ENCODE data around the gene VCL. TPM values are rescaled to one million over a fixed set of nuclear protein-coding genes. Genes with fewer than 3 reads are reported as not detected.
A peak's percentile ranks its signal among the peaks of the same experiment; 100 is the strongest.
"Not testable (repeated sequence)": the region's sequence is repeated elsewhere in the genome, so short reads cannot be mapped to it uniquely, and the experiment has no call there.

Gene VCL
- total RNA-seq, 2 experiments from 2014 or later: 70.1 to 71.8 TPM

DNA sequence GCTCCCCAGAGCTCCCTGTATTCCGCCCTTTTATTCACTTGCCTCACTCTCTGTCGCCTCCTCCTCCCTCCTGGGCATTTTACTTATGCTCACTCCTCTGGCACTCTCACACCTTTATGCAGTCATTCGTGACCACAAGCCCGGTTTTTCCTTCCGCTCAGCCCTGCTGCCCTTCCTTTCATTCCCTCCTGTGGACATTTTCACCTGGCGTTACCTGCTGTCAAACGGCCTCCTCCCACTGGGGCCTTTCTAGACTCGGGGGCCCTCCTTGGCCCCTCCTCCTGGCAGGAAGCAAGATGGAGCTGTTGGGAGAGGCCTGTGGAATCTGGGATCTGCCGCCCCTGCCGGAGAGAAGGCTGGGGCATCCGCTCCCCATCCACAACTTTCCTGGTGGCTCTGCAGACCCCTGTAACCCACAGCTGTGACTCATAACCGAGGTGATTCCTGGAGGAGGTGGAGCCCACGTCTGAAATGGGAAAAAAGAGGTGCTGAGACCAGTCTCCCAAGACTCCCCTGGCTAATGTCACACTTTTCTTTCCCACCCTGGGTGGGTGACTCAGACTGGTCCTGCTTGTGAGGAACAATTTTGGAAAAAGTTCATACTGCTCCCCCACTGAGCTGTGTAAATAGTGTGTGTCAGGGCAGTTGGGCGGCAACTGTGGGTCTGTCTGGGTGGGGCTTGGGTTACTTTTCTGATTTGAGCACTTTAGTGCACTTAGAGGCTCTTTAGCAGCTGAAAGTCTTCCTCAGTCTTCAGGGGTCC is 1.2 kb downstream of the VCL start:
- Mint-ChIP-seq H3K36me3 (ENCODE audit: low read depth) (peaks cover 37% of the 10 kb centered on the region), H3K27me3 (no peaks in the 10 kb centered on the region), H3K4me3 (peak overlapping the region; percentile 96), H3K9me3 (no peaks in the 10 kb centered on the region), H3K4me1 (peaks cover 67% of the 10 kb centered on the region), H3K27ac (peak overlapping the region; percentile 53)
- DNase-seq: peak; percentile 28
- ChIA-PET CTCF (interaction anchor here (0.7 to 2.2 kb wide), 8 partner anchors 9 to 150 kb away, joined by 3 to 11 read pairs (median 4); no protein-coding TSS in a partner anchor), POLR2A (interaction anchor here (0.6 to 3.3 kb wide), 7 partner anchors 8 to 80 kb away, joined by 3 to 16 read pairs (median 4); no protein-coding TSS in a partner anchor)

- POLR2A ChIA-PET: interaction anchor here (0.8 to 3.3 kb wide), 7 partner anchors 9 to 79 kb away, joined by 3 to 16 read pairs (median 4); no protein-coding TSS in a partner anchor
- no peaks in the 10 kb centered on the region for H3K9me3 Mint-ChIP-seq
- H3K36me3 Mint-ChIP-seq (ENCODE audit: low read depth): peaks cover 37% of the 10 kb centered on the region
- peak overlapping the region; percentile 96 for H3K4me3 Mint-ChIP-seq
- no peak for DNase-seq
- CTCF ChIA-PET: interaction anchor here (0.7 to 2.2 kb wide), 11 partner anchors 31 to 151 kb away, joined by 3 to 11 read pairs (median 5); no protein-coding TSS in a partner anchor
- no peaks in the 10 kb centered on the region for H3K27me3 Mint-ChIP-seq
- H3K27ac Mint-ChIP-seq: peak overlapping the region; percentile 41
- peaks cover 68% of the 10 kb centered on the region for H3K4me1 Mint-ChIP-seq
These were observed 1.8 kb downstream of the VCL start for GRCh38 chr10:73999703-74000102.

GRCh38 chr10:74000244-74000643 is 2.3 kb downstream of the VCL start:
- CTCF ChIA-PET: interaction anchor here (0.7 to 2.2 kb wide), 11 partner anchors 8 to 151 kb away, joined by 3 to 11 read pairs (median 4); no protein-coding TSS in a partner anchor
- not testable (repeated sequence) for H3K27ac Mint-ChIP-seq, DNase-seq, H3K9me3 Mint-ChIP-seq, H3K27me3 Mint-ChIP-seq
- peaks cover 37% of the 10 kb centered on the region for H3K36me3 Mint-ChIP-seq (ENCODE audit: low read depth)
- peaks cover 62% of the 10 kb centered on the region for H3K4me1 Mint-ChIP-seq
- H3K4me3 Mint-ChIP-seq: peak overlapping the region; percentile 96
- POLR2A ChIA-PET: interaction anchor here (1.1 to 3.3 kb wide), 7 partner anchors 8 to 114 kb away, joined by 3 to 16 read pairs (median 3); no protein-coding TSS in a partner anchor

DNA sequence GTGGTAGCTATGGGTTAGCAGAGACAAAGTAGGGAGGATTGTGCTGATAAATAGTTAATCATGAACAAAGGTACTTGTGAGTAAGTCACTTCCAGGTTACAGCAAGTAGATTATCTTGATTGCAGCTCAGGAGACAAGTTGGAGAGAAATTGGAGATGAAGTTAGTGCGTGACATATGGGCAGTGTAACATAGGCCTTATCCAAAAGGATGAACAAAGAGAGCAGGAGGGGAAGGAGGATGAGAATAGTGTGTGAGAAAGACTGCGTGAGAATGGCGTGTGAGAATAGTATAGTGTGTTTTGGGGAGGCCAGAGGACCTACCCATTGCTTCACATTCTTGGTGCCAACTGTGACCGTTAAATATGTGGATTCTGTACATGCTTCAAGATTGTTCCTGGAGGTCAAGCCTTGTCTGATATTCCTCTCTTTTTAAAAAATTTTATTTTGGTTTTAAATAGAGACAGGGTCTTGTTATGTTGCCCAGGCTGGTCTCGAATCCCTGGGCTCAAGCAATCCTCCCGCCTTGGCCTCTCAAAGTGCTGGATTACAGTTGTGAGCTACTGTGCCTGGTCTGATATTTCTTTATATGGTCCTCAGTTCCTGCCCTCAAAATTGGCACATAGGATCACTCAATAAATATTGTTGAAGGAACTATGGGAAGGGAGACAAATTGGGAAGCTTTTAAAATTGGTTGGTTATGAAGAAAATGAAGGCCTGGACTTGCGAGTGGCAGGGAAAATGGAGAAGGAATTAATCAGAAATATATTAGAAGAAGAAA is 3.2 kb downstream of the VCL start:
- peaks cover 37% of the 10 kb centered on the region for H3K36me3 Mint-ChIP-seq (ENCODE audit: low read depth)
- no peaks in the 10 kb centered on the region for H3K27me3 Mint-ChIP-seq
- ChIA-PET CTCF (interaction anchor here (0.7 to 2.2 kb wide), 6 partner anchors 9 to 115 kb away, joined by 3 to 7 read pairs (median 4); no protein-coding TSS in a partner anchor), POLR2A (interaction anchor here (1.2 kb wide), 3 partner anchors 27 to 115 kb away, joined by 3 read pairs; no protein-coding TSS in a partner anchor)
- no peak for DNase-seq
- H3K27ac Mint-ChIP-seq: no peak overlapping the region
- peak overlapping the region; percentile 9 for H3K4me3 Mint-ChIP-seq
- H3K4me1 Mint-ChIP-seq: peaks cover 57% of the 10 kb centered on the region
- no peaks in the 10 kb centered on the region for H3K9me3 Mint-ChIP-seq

GRCh38 chr10:74006269-74006668 is 8.4 kb downstream of the VCL start:
- Mint-ChIP-seq H3K36me3 (ENCODE audit: low read depth) (peaks cover 26% of the 10 kb centered on the region), H3K9me3 (no peaks in the 10 kb centered on the region), H3K27me3 (no peaks in the 10 kb centered on the region), H3K4me1 (peaks cover 42% of the 10 kb centered on the region), H3K4me3 (no peak overlapping the region), H3K27ac (no peak overlapping the region)
- POLR2A ChIA-PET: no interaction called here
- CTCF ChIA-PET: no interaction called here
- DNase-seq: no peak

GRCh38 chr10:74008212-74008731 is 10.4 kb downstream of the VCL start:
- no peak overlapping the region for H3K27ac Mint-ChIP-seq
- peaks cover 47% of the 10 kb centered on the region for H3K4me1 Mint-ChIP-seq
- ChIA-PET POLR2A (interaction anchor here (0.6 to 1.2 kb wide), 3 partner anchors 9 to 149 kb away, joined by 3 read pairs; no protein-coding TSS in a partner anchor), CTCF (interaction anchor here (0.7 to 1.3 kb wide), 4 partner anchors 9 to 128 kb away, joined by 3 to 4 read pairs (median 4); no protein-coding TSS in a partner anchor)
- H3K9me3 Mint-ChIP-seq: no peaks in the 10 kb centered on the region
- no peak for DNase-seq
- H3K27me3 Mint-ChIP-seq: no peaks in the 10 kb centered on the region
- H3K4me3 Mint-ChIP-seq: no peak overlapping the region
- peaks cover 14% of the 10 kb centered on the region for H3K36me3 Mint-ChIP-seq (ENCODE audit: low read depth)

DNA sequence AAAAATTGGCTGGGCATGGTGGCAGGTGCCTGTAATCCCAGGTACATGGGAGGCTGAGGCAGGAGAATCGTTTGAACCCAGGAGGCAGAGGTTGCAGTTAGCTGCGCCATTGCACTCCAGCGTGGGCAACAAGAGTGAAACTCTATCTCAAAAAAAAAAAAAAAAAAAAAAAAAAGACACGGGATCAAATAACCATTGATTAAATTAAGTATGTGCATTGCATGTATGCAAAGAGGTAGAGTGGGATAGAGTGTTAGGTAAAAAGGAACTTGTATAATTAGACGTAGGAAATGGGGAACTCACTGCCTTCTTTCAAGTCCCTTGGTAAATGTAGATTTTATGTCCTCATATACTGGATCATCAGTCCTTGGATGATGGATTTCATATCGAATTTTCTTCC is 13.1 kb downstream of the VCL start:
- DNase-seq: no peak
- Mint-ChIP-seq H3K27ac (no peak overlapping the region), H3K4me1 (peaks cover 41% of the 10 kb centered on the region), H3K36me3 (ENCODE audit: low read depth) (peaks cover 20% of the 10 kb centered on the region), H3K27me3 (no peaks in the 10 kb centered on the region), H3K4me3 (no peak overlapping the region), H3K9me3 (no peaks in the 10 kb centered on the region)
- POLR2A ChIA-PET: no interaction called here
- CTCF ChIA-PET: interaction anchor here (1.3 to 1.4 kb wide), 2 partner anchors 22 to 125 kb away, joined by 3 read pairs; no protein-coding TSS in a partner anchor

DNA sequence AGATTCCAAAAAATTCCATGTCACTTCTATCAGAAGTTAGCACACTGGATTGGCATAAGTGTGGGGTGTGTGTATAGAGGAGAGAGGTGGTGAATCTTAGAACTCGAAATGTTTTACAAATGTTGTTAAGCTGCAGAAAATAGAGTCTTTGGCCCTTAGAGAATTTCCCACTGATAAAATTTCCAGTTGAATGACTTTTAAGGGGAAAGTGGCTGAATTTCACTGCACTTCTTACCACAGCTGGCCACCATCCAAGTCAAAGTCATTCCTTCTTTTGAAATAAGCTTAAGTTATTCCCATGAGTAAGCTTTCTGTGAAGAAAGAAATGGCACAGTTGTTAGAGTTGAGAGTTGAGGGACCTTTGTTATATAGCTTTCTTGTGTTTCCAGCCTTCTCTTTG is 13.9 kb downstream of the VCL start:
- no peak overlapping the region for H3K4me3 Mint-ChIP-seq
- H3K4me1 Mint-ChIP-seq: peaks cover 41% of the 10 kb centered on the region
- peaks cover 25% of the 10 kb centered on the region for H3K36me3 Mint-ChIP-seq (ENCODE audit: low read depth)
- no peak overlapping the region for H3K27ac Mint-ChIP-seq
- no peaks in the 10 kb centered on the region for H3K9me3 Mint-ChIP-seq
- no peaks in the 10 kb centered on the region for H3K27me3 Mint-ChIP-seq
- no peak for DNase-seq
- POLR2A ChIA-PET: no interaction called here
- CTCF ChIA-PET: interaction anchor here (1.3 to 1.4 kb wide), 3 partner anchors 23 to 126 kb away, joined by 3 to 5 read pairs (median 3); no protein-coding TSS in a partner anchor

DNA sequence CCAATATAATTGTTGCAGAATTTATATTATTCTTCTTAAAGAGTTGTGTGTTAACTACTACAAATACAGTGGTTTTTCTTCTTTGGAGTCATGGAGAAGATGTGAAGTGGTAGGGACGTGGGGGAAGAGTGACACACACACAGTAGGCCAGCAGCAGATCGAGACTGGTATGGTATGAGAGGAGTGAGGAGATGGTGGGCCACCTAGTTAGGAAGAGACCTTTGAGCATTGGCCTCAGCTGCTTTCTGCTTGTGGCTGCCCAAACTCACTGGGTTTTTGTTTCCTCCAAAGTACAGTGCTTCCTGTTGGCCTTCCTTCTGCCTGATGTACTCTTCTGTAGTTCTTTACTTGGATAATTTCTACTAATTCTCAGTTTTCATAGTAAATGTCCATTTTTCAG is 14.6 kb downstream of the VCL start:
- H3K27me3 Mint-ChIP-seq: no peaks in the 10 kb centered on the region
- no peak for DNase-seq
- H3K27ac Mint-ChIP-seq: no peak overlapping the region
- H3K4me3 Mint-ChIP-seq: no peak overlapping the region
- peaks cover 25% of the 10 kb centered on the region for H3K36me3 Mint-ChIP-seq (ENCODE audit: low read depth)
- CTCF ChIA-PET: interaction anchor here (1.4 kb wide), 2 partner anchors 55 to 126 kb away, joined by 3 to 5 read pairs; no protein-coding TSS in a partner anchor
- H3K4me1 Mint-ChIP-seq: peaks cover 38% of the 10 kb centered on the region
- H3K9me3 Mint-ChIP-seq: no peaks in the 10 kb centered on the region
- POLR2A ChIA-PET: no interaction called here

DNA sequence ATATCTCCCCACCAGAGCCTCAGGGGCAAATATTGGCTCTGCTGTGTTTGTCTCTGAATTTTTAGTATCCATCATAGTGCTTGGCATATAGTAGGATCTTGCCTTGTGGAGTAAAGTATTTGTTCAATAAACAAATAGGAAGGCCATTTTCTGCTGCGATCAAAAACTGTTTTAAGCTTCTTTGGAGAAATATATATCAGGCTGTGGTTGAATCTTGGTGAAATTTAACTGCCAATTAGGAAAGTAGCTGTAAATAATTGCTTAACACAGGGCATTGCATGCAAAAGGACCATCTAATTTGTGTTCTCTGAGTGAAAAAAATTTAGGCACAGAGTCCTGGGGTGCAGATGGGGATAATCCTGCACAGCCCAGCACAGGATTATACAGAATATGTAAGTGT is 15.1 kb downstream of the VCL start:
- POLR2A ChIA-PET: no interaction called here
- peaks cover 25% of the 10 kb centered on the region for H3K36me3 Mint-ChIP-seq (ENCODE audit: low read depth)
- no peak for DNase-seq
- H3K4me3 Mint-ChIP-seq: no peak overlapping the region
- peaks cover 38% of the 10 kb centered on the region for H3K4me1 Mint-ChIP-seq
- CTCF ChIA-PET: interaction anchor here (1.4 kb wide), 1 partner anchor 56 kb away, joined by 5 read pairs; no protein-coding TSS in a partner anchor
- no peaks in the 10 kb centered on the region for H3K9me3 Mint-ChIP-seq
- no peak overlapping the region for H3K27ac Mint-ChIP-seq
- no peaks in the 10 kb centered on the region for H3K27me3 Mint-ChIP-seq

DNA sequence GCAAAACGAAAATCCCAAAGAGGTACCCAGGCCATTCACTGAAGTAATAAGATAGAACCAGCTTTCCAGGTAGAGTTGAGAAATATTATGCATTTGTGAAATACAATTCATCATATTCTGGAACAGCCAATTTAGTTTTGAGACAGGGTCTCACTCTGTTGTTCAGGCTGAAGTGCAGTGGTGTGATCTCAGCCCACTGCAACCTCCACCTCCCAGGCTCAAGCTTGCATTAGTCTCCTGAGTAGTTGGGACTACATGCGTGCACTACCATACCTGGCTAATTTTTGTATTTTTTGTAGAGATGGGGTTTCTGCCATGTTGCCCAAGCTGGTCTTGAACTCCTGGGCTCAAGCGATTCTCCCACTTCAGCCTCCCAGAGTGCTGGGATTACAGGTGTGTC is 16.7 kb downstream of the VCL start:
- H3K9me3 Mint-ChIP-seq, H3K27ac Mint-ChIP-seq, H3K27me3 Mint-ChIP-seq, H3K4me3 Mint-ChIP-seq, CTCF ChIA-PET, DNase-seq: not testable (repeated sequence)
- POLR2A ChIA-PET: interaction anchor here (0.6 kb wide), 1 partner anchor 47 kb away, joined by 3 read pairs; no protein-coding TSS in a partner anchor
- Mint-ChIP-seq H3K36me3 (ENCODE audit: low read depth) (peaks cover 30% of the 10 kb centered on the region), H3K4me1 (peaks cover 33% of the 10 kb centered on the region)

GRCh38 chr10:74018241-74018640 is 20.3 kb downstream of the VCL start:
- ChIA-PET POLR2A (no interaction called here), CTCF (interaction anchor here (1.0 kb wide), 1 partner anchor 63 kb away, joined by 3 read pairs; no protein-coding TSS in a partner anchor)
- H3K9me3 Mint-ChIP-seq: no peaks in the 10 kb centered on the region
- DNase-seq: no peak
- no peaks in the 10 kb centered on the region for H3K27me3 Mint-ChIP-seq
- peaks cover 22% of the 10 kb centered on the region for H3K4me1 Mint-ChIP-seq
- H3K36me3 Mint-ChIP-seq (ENCODE audit: low read depth): peaks cover 33% of the 10 kb centered on the region
- H3K4me3 Mint-ChIP-seq: no peak overlapping the region
- H3K27ac Mint-ChIP-seq: no peak overlapping the region

Measured in activated CD4-positive, alpha-beta memory T cell treated with anti-CD3 and anti-CD28 coated beads, Interleukin-2, amount 10 ng/mL, durations not matched to agents 7 days and 5 days (primary cell).